NCI-H2081 treated with DMSO at 0.1 percent for 48 hours (cell line): ENCODE data around the gene FAM120A.
"Not testable (repeated sequence)": the region's sequence is repeated elsewhere in the genome, so short reads cannot be mapped to it uniquely, and the experiment has no call there.

ENCODE experiments used
- DNase-seq: peaks from one replicate; lab custom pipeline; 2025; lab: John Stamatoyannopoulos, UW

The FAM120A gene

GRCh38 chr9:93450945-93451815 lies at the start of gene FAM120A:
Gene FAM120A, plus strand, starts transcription at chr9:93451685. Its CDS starts 231 bp downstream, at chr9:93451916.
- DNase-seq, result peak; percentile 28

DNA sequence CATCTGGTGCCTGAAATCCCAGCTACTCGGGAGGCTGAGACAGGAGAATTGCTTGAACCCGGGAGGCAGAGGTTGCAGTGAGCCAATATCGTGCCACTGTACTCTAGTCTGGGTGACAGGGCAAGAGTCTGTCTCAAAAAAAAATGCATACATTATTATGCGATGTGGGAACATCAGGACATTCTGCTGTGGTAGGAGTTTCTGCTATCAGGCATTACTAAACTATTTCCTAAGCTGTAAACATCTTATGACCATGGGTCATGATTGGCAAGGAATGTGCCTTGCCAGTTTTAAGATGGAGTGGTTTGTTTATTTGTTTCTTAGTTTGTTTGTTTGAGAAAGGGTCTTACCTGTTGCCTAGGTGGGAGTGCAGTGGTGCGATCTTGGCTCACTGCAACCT lies 45.1 kb upstream of the FAM120A start:
- no peak for DNase-seq

DNA sequence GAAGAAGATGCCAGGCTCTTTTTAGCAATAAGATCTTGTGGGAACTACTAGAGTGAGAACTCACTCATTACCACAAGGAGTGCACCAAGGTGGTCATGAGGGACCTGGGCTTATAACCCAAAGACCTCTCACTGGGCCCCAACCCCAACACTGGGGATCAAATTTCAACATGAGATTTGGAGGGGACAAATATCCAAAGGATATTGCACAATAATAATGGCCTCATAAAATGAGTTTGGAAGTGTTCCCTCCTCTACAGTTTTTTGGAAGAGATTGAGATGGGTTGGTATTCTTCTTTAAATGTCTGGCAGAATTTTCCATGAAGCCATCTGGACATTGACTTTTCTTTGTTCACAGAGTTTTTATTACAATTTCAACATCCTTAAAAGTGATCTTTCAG lies 38.0 kb upstream of the FAM120A start:
- DNase-seq, result no peak

- DNase-seq, result no peak
These were observed 36.3 kb upstream of the FAM120A start for GRCh38 chr9:93415176-93415690.

DNA sequence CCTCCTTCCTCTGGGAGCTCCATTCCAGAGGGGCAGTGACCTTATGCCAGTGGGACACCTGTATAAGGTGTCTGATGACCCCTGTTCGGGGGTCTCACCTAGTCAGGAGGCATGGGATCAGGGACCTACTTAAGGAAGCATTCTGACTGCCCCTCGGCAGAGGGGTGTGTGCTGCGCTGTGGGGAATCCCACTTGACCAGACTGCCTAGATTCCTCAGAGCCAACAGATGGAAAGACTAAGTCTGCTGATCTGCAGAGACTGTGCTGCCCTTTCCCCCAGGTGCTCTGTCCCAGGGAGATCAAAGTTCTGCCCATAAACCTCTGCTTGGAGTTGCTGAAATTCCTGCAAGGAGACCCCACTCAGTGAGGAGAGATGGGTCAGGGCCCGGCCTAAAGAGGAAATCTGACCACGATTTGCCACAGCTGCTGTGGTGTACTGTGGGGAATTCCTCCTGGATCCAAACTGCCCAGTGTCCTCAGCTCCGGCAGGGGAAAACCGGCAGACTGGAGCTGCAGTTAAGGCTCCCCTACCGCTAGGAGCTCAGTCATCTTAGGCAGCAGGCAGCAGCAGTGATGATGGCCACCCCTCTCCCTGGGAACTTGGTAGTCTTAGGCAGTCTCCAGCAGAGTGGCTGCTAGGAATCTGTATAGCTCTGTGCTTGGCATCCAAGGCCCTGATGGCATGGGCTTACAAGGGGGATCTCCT lies 34.8 kb upstream of the FAM120A start:
- no peak for DNase-seq

DNA sequence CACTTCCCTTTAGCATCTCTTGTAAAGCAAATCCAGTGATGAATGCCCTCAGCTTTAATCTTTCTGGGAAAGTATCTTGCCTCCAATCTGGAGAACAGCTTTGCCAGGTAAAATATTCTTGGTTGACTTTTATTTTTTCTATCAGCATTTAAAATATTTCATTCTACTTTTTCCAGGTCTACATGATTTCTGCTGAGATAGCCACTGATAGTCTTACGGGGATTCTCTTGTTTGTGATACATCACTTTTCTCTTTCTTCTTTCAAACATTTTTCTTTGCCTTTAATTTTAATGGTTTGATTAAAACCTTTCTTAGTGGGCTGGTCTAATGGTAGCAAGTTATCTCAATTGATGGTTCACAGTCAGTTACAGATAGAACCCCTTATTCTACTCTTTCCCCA lies 33.9 kb upstream of the FAM120A start:
- no peak for DNase-seq

DNA sequence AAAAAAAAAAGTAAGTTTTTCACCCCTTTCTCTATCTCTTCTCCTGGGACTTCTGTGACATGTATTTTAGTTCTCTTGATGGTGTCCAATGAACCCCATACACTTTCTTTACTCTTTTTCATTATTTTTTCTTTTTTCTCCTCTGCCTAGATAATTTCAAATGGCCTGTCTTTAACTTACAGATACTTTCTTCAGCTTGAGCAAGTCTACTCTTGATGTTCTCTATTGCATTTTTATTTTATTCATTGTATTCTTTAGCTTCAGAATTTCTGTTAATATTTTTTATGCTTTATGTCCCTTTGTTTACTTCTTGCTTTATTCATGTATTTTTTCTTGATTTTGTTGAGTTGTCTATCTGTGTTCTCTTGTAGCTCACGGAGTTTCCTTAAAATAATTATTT lies 32.5 kb upstream of the FAM120A start:
- no peak for DNase-seq

GRCh38 chr9:93422977-93423616 lies 28.4 kb upstream of the FAM120A start:
- peak; percentile 3 for DNase-seq

GRCh38 chr9:93427655-93428379 lies 23.7 kb upstream of the FAM120A start:
- DNase-seq, result no peak

- no peak for DNase-seq
These were observed 19.9 kb upstream of the FAM120A start for GRCh38 chr9:93431539-93432105.

DNA sequence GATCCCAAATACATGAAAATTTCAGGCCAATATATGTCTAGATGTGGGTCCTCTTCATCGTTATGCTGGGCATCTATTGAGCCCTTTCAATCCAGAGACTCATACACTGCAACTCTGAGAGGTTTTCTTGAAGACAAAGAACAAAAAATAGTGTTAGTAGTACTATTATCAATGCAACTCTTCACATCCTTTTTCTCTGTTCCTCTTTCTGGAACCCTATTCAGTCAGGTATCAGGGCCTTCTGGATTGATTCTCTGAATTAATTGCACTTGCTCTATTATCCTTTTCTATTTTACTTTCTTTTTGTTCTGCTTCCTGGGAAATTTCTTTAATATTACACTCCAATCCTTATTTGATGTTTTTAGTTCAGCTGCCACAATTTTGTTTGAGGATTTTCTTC lies 18.5 kb upstream of the FAM120A start:
- no peak for DNase-seq

- no peak for DNase-seq
These were observed 17.4 kb upstream of the FAM120A start for GRCh38 chr9:93434056-93434455.

- no peak for DNase-seq
These were observed 16.1 kb upstream of the FAM120A start for GRCh38 chr9:93435386-93435785.

DNA sequence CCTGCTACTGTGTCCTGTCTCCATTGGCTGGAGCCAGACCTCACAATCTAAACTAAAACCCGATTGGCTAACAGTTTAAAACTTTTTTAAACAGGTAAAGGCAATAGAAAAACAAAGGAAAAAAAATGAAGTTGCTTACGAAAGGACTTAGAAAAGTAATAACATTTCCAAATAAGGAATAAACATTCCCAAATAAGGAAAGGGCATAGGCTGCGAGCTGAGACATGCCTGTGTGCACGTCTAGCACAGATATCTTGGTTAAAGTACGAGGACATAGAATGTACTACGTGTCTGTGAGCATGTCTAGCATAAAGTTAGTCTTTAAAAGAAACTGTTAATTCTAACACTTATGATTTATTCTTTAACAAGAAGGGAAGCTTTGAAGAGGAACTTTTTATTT lies 15.3 kb upstream of the FAM120A start:
- DNase-seq, result no peak

DNA sequence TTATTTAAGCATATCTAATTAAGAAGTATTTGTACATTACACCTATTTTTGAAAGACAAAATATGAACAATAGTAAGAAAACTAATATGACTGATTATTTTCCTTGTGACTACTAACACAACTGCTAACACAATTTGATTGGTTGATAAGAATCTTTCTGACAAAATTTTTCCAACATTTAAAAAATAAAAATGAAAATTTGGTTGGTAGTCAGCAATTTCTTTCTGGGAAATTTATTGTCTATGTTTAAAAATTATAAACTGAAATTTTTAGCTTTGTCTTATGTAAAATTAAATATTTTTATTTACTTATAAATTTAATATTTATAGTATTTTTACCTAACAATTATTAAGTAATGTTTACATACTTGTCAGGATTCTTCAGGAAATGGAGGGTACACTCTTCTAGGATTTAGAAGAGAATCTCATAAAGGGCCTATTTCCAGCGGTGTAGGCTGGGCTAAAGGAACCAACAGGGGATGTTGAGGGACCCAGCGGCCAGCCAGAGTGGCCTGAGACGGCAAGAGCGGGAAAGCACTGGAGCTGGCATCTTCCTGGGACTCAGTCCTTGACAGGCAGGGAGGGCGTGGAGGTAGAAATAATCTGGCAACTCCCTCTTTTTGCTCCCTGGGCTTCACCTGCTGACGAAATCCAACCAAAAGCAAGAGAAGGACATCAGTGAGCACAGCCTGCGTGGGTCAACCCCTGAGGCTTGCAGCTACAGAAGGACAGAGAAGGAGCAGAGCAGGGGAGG lies 14.7 kb upstream of the FAM120A start:
- DNase-seq, result no peak

- DNase-seq, result no peak
These were observed 13.5 kb upstream of the FAM120A start for GRCh38 chr9:93437996-93438395.

DNA sequence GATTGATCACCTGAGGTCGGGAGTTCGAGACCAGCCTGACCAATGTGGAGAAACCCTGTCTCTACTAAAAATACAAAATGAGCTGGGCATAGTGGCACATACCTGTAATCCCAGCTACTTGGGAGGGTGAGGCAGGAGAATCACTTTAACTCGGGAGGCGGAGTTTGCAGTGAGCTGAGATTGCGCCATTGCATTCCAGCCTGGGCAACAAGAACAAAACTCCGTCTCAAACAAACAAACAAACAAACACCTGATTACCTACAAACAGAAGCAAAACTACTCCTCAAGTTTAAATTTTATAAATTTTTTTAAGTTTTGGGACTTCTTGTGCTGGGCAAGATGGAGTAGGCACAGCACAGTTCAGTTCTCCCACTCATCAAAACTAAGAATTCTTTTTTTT lies 12.2 kb upstream of the FAM120A start:
- DNase-seq, result not testable (repeated sequence)

GRCh38 chr9:93440896-93441580 lies 10.4 kb upstream of the FAM120A start:
- no peak for DNase-seq

GRCh38 chr9:93446073-93446472 lies 5.4 kb upstream of the FAM120A start:
- no peak for DNase-seq

DNA sequence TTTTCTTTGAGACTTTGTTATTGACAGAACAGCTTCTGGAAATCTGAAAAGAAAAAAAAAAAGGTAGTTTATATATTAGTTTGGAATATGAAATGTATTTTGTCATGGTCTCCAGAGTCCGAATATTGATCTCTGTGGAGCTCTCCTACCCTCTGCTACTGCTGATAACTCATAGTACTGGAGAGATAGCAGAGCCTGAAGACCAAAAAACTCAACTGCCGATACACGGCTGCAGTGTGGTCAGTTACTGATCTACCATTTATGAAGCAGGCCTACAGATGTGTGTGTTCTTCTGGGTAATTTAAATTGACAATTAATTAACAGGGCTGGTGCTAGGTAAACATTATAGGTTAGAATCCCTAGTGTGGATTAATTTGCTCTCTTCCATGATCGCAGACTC lies 3.8 kb upstream of the FAM120A start:
- DNase-seq, result no peak
